Thyroid gland (tissue), 4 donors: Measurements from ENCODE around the gene STARD9. TPM values are rescaled to one million over a fixed set of nuclear protein-coding genes. Genes with fewer than 3 reads are reported as not detected.
"Not testable (repeated sequence)": the region's sequence is repeated elsewhere in the genome, so short reads cannot be mapped to it uniquely, and the experiment has no call there.

ENCODE experiments used
- DNase-seq, 2 donors: peaks; one replicate each; pipeline ENCODE4 v3.0.0-alpha.2; 2019
- H3K27ac ChIP-seq, 3 donors: fragments of 200-600 bp; sonication (generic); 1 replicate in 2 of 3; 2 replicates in 1 of 3; pipeline ENCODE4 v1.5.1; 2016 to 2019; ENCODE audit warnings: mild to moderate bottlenecking in 1 of 3, moderate library complexity in 1 of 3
- H3K27me3 ChIP-seq: fragments of 200-600 bp; sonication (generic); one replicate; pipeline ENCODE4 v1.5.1; 2019
- H3K36me3 ChIP-seq, 2 donors: fragments of 200-600 bp; sonication (generic); one replicate each; pipeline ENCODE4 v1.5.1; 2016 to 2019
- H3K4me1 ChIP-seq, 2 donors: fragments of 200-600 bp; sonication (generic); one replicate each; pipeline ENCODE4 v1.5.1; 2017 to 2019
- H3K4me3 ChIP-seq, 3 donors: fragments of 200-600 bp; sonication (generic); replicated peaks in 1 of 3; 1 replicate in 2 of 3; 2 replicates in 1 of 3; pipeline ENCODE4 v1.5.1; 2016; ENCODE audit warnings: mild to moderate bottlenecking in 1 of 3
- H3K9me3 ChIP-seq: fragments of 200-600 bp; sonication (generic); one replicate; pipeline ENCODE4 v1.5.1; 2017
- POLR2A ChIP-seq, 2 donors: fragments of 450-650 bp; IDR thresholded peaks; one replicate each; pipeline ENCODE4 v1.6.1; 2017; ENCODE audit warnings: antibody characterized with exemption in 2 of 2, mild to moderate bottlenecking in 2 of 2, moderate library complexity in 1 of 2
- WGBS, 2 donors: methylation state at CpG; one replicate each; pipeline ENCODE4 v1.1.5; 2017; 5-methylcytosine and 5-hydroxymethylcytosine counted together
- intact Hi-C: fragments of 100-400 bp; cut with DNase I; formaldehyde crosslinking; loops from one replicate; pipeline ENCODE4 v1.15.1; 2023
- total RNA-seq, 4 donors: library from RNA; depleted of rRNA; stranded (reverse); fragments of >200 nt; gene quantifications; one replicate each; pipeline ENCODE4 v1.2.3, GENCODE V29; 2016
- TF ChIP-seq, protein P1 (sequence below), 6 experiments: fragments of 200-600 bp in 3 of 6; fragments of 450-650 bp in 3 of 6; sonication (generic) in 3 of 6; IDR thresholded peaks; one replicate each; pipeline ENCODE4 v1.5.1; 2016 to 2019; ENCODE audit warnings: antibody characterized with exemption in 6 of 6, mild to moderate bottlenecking in 2 of 6, inconsistent platforms in 1 of 6, moderate library complexity in 1 of 6

Gene STARD9
- total RNA-seq, 4 donors from 2014 or later = 6.4 to 23.4 (median 10.1) TPM

DNA sequence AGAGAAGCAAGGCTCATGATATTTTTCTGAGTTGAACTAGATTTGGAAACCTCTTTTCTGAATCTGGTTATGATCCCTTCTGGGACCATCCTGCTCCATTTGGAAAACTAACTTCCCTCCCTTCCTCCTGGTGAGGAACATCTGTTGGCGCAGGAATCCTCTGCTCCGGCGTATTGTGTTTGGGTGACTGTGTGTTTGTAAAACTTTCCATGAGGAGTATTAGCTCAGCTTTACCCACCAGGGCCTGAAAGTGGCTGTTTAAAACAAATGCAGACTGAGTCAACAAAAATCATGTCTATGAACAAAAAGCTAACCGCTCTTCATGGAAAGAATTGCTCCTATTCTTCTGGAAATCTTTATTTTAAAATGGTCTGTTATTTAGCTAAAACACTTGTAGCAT is 17.7 kb downstream of the STARD9 start:
- TF ChIP-seq, protein P1, sequence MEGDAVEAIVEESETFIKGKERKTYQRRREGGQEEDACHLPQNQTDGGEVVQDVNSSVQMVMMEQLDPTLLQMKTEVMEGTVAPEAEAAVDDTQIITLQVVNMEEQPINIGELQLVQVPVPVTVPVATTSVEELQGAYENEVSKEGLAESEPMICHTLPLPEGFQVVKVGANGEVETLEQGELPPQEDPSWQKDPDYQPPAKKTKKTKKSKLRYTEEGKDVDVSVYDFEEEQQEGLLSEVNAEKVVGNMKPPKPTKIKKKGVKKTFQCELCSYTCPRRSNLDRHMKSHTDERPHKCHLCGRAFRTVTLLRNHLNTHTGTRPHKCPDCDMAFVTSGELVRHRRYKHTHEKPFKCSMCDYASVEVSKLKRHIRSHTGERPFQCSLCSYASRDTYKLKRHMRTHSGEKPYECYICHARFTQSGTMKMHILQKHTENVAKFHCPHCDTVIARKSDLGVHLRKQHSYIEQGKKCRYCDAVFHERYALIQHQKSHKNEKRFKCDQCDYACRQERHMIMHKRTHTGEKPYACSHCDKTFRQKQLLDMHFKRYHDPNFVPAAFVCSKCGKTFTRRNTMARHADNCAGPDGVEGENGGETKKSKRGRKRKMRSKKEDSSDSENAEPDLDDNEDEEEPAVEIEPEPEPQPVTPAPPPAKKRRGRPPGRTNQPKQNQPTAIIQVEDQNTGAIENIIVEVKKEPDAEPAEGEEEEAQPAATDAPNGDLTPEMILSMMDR (IDR thresholded peaks at IDR 0.05) = no peak
- no peak for TF ChIP-seq POLR2A (IDR thresholded peaks at IDR 0.05)
- peak overlapping the region; percentile 8 to 61 (median 13) for H3K27ac ChIP-seq
- no peaks in the 10 kb centered on the region for H3K27me3 ChIP-seq
- WGBS, 2 donors = 63 to 80% methylated on average over 4 of the region's 4 CpGs
- DNase-seq = no peak
- H3K4me3 ChIP-seq = no peak overlapping the region
- H3K4me1 ChIP-seq = peaks cover 0 to 6% of the 10 kb centered on the region in 2 donors
- intact Hi-C loops = no loop called here
- H3K36me3 ChIP-seq = no peaks in the 10 kb centered on the region
- H3K9me3 ChIP-seq = no peaks in the 10 kb centered on the region

DNA sequence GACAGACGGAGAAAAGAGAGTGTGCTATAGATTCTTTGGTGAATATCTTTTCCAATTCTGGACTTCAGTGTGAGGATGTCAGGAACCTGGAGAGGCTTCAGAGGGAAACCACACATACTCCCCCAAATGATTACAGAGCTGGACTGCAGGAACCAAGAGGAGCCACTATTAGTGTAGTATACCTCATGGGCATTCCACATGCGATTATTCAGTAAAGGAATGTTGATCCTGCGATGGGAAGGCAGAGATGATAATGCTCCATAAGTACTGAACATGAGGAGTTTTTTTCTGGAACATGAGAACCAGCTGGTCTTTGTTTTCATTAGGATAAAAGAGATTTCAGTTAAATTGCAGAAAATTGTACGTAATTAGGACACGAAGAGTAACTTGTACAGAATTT is 18.7 kb downstream of the STARD9 start:
- Histone ChIP-seq H3K4me3 (no peak overlapping the region), H3K4me1 (peaks cover 0 to 6% of the 10 kb centered on the region in 2 donors), H3K27ac (no peak overlapping the region), H3K9me3 (no peaks in the 10 kb centered on the region), H3K27me3 (no peaks in the 10 kb centered on the region), H3K36me3 (no peaks in the 10 kb centered on the region)
- TF ChIP-seq POLR2A (IDR thresholded peaks at IDR 0.05) = no peak
- TF ChIP-seq, protein P1 (IDR thresholded peaks at IDR 0.05) = no peak
- 72 to 79% methylated on average over 5 of the region's 5 CpGs for WGBS, 2 donors
- DNase-seq = no peak
- intact Hi-C loops = no loop called here

DNA sequence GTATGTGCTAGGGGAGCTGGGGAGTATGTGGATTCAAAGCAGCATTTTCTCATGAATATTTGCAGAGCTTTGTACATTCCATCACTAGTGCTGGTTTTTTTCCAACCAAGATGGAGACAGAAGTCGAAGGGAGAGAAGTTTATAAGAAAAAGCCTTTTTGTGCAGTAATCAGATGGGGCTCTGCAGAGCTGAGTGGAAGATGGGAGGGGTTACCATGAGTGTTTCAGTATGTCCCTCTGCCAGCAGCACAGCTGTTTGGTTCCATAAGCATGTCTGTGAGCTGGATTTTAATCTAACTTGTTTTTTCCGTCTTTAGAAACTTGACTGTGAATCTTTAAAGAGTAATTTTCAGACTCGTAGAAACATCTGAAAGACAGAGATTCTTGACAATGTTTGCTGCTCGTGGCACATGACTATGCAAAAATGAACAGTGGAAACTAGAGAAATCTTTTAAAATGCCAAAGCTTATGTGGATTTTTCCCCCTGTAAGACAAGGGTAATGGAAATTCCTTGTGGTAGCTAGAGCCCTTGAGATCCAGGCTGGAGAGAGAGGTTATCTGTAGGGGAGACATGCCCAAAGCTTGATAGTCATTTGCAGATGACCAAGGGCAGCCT is 20.3 kb downstream of the STARD9 start:
- Histone ChIP-seq H3K4me1 (peaks cover 0 to 6% of the 10 kb centered on the region in 2 donors), H3K36me3 (no peaks in the 10 kb centered on the region), H3K27ac (no peak overlapping the region), H3K27me3 (no peaks in the 10 kb centered on the region), H3K9me3 (no peaks in the 10 kb centered on the region), H3K4me3 (no peak overlapping the region)
- DNase-seq = no peak
- intact Hi-C loops = no loop called here
- TF ChIP-seq, protein P1 (IDR thresholded peaks at IDR 0.05) = no peak
- no peak for TF ChIP-seq POLR2A (IDR thresholded peaks at IDR 0.05)
- WGBS, 2 donors = 69 to 70% methylated on average over 4 of the region's 4 CpGs

DNA sequence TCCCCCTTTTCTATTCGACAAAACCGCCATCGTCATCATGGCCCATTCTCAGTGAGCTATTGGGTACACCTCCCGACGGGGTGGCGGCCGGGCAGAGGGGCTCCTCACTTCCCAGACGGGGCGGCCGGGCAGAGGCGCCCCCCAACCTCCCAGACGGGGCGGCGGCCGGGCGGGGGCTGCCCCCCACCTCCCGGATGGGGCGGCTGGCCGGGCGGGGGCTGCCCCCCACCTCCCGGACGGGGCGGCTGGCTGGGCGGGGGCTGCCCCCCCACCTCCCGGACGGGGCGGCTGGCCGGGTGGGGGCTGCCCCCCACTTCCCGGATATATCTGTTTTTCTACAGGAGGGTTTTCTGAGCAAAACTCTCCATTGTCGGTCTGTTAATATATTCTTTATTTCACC is 25.9 kb downstream of the STARD9 start:
- peaks cover 0 to 26% of the 10 kb centered on the region in 2 donors for H3K4me1 ChIP-seq
- 93 to 96% methylated on average over 17 to 25 of the region's 30 CpGs for WGBS, 2 donors
- intact Hi-C loops, H3K9me3 ChIP-seq, DNase-seq, H3K27me3 ChIP-seq, H3K4me3 ChIP-seq, H3K36me3 ChIP-seq, H3K27ac ChIP-seq: not testable (repeated sequence)

DNA sequence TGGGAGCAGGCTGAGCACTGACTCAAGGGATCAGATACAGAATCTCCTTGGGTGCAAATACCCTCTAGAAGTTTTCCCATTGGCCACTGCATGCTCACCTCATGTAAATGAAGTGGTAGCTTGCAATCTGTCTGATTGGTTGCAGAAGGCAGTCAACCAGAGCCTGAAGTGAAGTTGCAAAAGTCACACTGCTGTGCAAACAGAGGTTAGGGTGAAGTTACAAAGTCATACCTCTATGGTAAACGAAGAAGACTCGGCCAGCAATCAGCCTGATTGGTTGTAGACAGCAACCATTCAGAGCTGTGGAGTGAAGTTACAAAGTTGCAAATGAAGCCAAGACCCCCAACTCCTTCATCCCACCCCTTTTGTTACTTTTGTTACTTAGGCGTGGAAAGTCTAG is 27.1 kb downstream of the STARD9 start:
- Histone ChIP-seq H3K27ac (no peak overlapping the region), H3K27me3 (no peaks in the 10 kb centered on the region), H3K4me3 (no peak overlapping the region), H3K9me3 (no peaks in the 10 kb centered on the region), H3K4me1 (peaks cover 0 to 26% of the 10 kb centered on the region in 2 donors), H3K36me3 (no peaks in the 10 kb centered on the region)
- intact Hi-C loops = no loop called here
- TF ChIP-seq, protein P1 (IDR thresholded peaks at IDR 0.05) = no peak
- TF ChIP-seq POLR2A (IDR thresholded peaks at IDR 0.05) = no peak
- WGBS, 2 donors = 65 to 80% methylated on average over 3 of the region's 3 CpGs
- DNase-seq = no peak
